MM.1S (cell line): ENCODE data around the gene PSMA7.

Source experiments
- EZH2phosphoT487 ChIP-seq: fragments of 300-600 bp; sonication (generic); IDR thresholded peaks from 2 replicates; pipeline ENCODE4 v1.6.1; 2018; ENCODE audit warnings: antibody characterized with exemption, low read length
- TF ChIP-seq, protein P1 (sequence below): fragments of 300-600 bp; sonication (generic); IDR thresholded peaks from 2 replicates; pipeline ENCODE4 v1.5.1; 2016; ENCODE audit warnings: antibody characterized with exemption, low read length, mixed read lengths

DNA sequence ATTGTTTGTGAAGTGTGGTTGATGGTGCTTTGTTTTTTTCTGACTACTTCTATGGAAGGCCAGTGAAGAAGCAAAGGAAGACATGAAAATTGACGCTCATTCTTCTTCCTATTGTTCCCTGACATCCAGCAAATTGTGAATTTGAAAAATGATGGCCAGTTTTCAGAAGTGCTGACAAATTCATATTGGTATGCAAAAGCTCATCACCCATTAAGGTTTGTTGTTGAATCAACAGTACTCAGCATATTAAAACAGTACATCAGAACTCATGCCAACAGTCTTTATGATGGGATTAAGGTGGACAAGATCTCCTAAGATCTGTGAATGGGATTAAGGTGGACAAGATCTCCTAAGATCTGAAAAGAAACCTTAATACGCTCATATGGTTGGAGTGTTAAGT, 38.6 kb upstream of the PSMA7 start:
- TF ChIP-seq, protein P1, sequence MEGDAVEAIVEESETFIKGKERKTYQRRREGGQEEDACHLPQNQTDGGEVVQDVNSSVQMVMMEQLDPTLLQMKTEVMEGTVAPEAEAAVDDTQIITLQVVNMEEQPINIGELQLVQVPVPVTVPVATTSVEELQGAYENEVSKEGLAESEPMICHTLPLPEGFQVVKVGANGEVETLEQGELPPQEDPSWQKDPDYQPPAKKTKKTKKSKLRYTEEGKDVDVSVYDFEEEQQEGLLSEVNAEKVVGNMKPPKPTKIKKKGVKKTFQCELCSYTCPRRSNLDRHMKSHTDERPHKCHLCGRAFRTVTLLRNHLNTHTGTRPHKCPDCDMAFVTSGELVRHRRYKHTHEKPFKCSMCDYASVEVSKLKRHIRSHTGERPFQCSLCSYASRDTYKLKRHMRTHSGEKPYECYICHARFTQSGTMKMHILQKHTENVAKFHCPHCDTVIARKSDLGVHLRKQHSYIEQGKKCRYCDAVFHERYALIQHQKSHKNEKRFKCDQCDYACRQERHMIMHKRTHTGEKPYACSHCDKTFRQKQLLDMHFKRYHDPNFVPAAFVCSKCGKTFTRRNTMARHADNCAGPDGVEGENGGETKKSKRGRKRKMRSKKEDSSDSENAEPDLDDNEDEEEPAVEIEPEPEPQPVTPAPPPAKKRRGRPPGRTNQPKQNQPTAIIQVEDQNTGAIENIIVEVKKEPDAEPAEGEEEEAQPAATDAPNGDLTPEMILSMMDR = no peak
- TF ChIP-seq EZH2phosphoT487 = no peak
